Measurements from ENCODE around the gene SELENOT.
A peak's percentile ranks its signal among the peaks of the same experiment; 100 is the strongest.
"Not testable (repeated sequence)": the region's sequence is repeated elsewhere in the genome, so short reads cannot be mapped to it uniquely, and the experiment has no call there.

Gene SELENOT, protein sequence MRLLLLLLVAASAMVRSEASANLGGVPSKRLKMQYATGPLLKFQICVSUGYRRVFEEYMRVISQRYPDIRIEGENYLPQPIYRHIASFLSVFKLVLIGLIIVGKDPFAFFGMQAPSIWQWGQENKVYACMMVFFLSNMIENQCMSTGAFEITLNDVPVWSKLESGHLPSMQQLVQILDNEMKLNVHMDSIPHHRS

DNA sequence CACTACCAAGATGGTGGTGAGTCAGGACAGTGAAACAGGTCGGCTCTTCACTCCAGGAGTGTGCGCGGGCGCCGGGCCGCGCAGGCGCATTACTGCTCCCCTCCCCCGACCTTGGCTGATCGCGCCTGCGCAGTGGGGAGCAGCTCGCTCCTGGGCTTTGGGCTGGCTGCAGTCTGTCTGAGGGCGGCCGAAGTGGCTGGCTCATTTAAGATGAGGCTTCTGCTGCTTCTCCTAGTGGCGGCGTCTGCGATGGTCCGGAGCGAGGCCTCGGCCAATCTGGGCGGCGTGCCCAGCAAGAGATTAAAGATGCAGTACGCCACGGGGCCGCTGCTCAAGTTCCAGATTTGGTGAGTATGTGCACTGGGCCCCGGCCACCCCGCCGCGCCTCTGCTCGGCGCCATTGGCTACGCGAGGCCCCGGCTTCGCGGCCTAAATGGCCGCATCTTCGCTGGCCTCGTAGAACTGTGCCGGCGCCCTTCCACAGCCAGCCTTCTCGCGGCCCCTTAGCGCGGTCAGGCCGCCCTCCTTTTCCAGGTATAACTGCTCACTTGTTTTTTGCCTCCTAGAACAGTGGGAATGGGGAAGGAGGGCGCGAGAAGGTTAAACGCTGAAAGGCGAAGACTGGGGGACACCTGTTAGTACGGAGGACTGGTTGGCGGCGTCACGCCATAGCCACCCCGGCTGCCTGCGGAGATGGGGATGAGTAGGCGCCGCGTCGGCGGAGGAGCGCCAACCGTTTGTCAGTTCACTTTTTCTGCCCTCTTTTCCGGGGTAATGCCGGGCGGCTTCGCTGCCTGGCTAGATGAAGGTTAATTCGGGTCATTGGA, at the start of gene SELENOT:
TSS of gene SELENOT (plus strand) at position 169 of the 827 bp plus-strand sequence. CDS start at position 211, 42 bp downstream.
- peak; percentile 87 for DNase-seq (ENCODE audit: low read depth)

DNA sequence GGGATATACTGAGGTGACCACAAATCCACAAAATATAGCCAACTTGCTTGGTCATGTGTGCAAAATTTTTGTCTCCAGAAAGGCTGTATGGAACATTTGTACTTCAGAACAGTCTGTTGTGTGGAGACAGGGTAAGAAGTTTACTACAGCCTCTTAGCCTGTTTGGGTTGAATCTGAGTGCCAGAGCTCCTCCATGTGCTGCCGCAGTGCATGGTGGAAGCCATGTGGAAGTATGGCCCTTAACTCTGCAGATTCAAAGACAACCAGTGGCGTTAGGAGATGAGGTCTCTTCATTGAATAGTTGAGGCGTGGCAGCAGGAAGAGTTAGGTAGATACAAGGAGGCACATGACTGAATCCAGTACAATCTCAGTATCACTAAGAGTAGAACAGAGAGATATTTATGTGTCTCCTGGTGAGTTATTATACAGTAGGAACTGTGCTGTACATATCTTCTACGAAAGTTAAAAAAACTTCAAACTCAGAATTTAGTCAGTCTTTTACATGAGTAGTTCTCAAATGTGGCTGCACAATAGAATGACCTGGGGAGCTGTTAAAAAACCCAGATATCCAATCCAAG, 47.2 kb upstream of the SELENOT start:
- no peak for DNase-seq (ENCODE audit: low read depth)

DNA sequence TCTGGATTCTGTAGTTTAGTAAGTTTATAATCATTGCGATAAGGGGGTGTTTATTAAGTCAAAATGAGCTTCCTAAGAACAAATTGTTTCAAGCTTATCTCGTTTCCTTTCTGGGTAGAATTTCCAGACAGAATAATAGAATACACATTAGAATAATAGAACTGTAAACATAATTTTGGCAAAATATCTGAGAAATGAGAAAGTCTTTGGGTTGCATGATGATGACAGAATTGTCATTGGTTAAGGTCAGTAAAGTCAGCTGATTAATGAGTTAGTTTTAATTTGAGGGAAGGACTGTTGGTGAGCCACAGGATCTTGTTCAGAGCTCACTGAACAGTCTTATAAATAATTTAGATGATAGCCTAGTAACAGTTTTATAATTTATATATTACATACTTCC, 46.3 kb upstream of the SELENOT start:
- DNase-seq (ENCODE audit: low read depth) = no peak

DNA sequence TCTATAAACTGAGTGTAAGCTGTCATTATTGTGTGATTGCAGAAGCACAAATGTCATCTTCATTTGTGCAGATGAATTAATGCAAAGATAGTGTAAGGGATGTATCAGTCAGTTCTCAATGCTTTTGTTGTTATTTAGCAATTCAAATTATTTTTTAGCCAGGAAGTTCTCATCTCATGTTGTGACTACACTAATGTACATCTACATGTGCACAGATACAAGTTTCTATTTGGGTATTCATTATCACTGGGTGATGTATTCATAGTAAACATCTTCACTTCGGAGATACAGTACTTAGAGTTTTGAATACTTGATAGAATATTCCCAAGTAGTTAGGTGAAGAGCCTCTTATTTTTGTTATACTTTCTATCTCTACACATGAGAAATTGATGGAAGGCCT, 45.4 kb upstream of the SELENOT start:
- DNase-seq (ENCODE audit: low read depth) = no peak

DNA sequence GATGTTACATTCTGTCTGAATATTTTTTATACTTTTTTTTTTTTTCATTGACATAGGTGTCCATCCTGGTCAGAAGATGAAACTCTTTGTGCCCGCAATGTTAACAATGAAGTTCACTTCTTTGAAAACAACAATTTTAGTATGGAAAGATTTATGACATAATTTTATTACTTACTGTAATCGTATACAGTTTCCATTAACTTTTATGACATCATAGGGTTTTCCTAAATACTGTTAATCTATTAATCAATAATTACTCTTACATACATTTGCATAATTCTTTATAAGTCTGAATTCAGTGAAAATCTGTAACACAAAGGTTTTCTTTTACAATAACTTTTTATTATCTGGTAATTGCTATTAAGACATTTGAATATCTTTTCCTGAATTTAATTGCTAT, 38.9 kb upstream of the SELENOT start:
- DNase-seq (ENCODE audit: low read depth) = no peak

DNA sequence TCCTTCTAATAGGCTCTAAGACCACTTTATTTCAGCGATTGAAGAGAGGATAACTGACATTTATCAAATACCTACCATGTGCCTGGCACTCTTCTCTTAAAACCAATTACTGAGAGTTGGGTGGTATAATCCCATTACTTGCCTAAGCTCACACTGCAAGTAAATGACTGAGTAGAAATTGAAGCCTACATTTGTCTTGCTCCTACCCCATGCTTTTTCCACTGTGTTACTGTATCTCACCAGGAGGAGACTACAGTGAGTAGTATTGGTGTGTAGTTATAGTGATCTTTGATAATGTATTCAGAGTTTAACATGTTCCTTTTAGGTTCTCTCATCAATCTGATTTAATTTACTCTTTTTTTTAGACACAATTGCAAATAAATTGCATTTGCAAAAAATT, 35.8 kb upstream of the SELENOT start:
- no peak for DNase-seq (ENCODE audit: low read depth)

DNA sequence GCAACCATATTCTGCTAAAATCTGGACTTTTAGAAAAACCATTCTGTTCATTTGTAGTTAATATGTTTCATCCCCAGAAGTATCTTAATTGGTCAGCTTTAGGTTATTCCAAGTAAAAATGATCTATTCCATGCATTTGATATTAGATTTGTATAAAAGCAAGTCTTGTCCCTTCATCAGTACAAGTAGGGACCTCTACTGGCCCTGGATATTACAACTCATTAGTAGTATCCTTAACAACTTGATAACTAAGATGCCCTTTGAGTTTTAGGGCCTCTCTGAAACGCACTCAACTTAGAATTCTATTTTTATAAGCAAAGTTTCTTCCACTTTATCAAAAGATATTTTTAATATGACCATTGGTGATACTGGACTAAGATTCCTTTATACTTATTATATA, 25.3 kb upstream of the SELENOT start:
- no peak for DNase-seq (ENCODE audit: low read depth)

DNA sequence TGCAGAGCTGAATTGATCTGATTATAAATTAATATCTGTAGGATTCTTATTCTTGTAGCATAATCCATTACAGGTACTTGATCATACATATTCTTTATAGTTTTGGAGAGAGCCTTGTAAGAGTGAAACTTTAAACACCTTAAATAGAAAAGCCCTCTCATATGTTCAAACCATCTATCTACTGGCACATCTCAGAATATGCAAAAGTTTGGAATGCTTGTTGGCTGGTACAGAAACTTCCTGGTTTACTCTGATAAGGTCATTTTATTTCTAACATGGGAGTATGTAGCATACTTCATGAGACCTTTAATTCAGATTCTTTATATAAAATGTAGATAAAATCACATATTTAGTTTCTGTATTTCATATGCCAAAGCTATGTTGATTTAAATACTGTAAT, 21.9 kb upstream of the SELENOT start:
- no peak for DNase-seq (ENCODE audit: low read depth)

DNA sequence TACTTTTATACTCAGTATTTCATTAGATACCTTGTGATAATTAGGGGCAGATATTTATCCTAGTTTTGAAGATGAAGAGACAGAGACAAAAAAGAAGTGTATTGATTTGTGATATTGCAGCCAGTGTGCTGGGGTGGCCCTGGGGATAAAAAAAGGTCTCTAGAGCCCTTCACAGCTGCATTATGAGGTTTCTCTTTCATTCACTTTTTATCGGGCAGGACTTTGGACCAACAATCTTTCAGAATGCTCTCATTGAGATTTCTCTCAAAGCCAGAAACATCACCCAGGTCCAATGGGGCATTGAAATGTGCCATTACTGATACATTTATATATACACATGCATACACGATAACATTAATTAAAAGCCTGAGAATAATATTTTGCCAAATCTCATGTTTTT, 20.5 kb upstream of the SELENOT start:
- no peak for DNase-seq (ENCODE audit: low read depth)

DNA sequence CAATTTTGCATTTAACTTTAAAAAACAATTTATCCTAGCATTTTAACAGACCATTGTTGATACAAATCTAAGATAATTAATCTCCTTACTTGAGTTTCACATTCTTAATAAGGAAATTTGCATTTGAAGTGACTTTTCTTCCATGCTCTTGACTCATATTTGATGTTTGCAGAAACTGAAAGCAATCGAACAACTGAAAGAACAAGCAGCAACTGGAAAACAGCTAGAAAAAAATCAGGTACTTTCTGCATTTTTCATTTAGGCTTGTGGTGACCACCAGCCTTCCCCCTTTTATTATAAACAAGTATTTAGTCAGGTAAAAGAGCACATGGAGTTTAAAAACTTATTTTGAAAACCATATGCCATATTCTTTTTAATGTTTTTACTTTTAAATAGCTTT, 20.1 kb upstream of the SELENOT start:
- no peak for DNase-seq (ENCODE audit: low read depth)

DNA sequence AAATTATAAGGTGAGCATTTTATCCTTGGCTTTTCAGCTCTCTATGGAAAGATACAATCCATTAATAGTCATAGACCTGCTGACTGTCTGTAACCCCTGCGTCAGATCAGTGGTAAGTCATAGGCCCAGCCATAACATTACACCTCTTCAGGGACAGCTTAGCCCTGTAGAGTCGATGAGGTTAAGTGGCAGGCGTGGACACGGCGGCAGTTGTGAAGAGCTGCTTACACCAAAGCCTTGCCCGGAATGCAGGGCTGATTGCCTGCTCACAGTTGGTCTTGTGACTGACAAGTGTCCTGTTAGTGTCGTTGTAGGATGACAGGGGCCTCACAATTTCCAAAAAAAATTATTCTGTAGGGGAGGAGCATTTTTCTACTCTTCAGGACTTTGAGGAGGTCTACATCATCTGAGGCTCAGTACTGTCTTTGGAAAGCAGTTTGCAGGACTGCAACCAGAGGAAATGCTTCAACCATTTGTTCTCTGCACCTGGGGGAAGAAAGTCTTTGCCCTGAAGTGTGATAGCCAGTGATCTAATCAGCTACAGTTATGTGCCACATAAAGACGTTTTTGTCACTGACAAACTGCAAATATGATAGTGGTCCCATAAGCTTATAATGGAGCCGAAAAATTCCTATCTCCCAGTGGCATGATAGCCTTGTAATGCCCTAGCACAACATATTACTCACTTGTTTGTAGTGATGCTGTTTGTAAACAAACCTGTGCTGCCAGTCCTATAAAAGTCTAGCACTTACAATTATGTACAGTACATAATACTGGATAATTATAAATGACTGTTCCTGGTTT, 14.9 kb upstream of the SELENOT start:
- no peak for DNase-seq (ENCODE audit: low read depth)

DNA sequence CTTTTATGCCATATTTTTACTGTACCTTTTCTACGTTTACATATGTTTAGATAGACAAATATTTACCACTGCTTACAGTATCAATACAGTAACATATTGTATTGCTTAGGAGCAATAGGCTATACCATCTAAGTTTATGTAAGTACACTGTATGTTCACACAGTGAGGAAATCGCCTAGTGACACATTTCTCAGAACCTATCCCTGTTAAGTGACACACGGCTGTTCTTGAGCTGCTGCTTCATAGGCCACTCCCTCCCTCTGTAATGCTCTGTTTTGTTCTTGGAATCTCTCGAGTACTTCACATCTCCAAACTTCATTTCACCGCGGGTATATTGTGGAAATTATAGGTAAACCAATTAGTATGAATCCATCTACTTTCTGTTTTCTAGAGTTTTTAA, 13.4 kb upstream of the SELENOT start:
- no peak for DNase-seq (ENCODE audit: low read depth)

DNA sequence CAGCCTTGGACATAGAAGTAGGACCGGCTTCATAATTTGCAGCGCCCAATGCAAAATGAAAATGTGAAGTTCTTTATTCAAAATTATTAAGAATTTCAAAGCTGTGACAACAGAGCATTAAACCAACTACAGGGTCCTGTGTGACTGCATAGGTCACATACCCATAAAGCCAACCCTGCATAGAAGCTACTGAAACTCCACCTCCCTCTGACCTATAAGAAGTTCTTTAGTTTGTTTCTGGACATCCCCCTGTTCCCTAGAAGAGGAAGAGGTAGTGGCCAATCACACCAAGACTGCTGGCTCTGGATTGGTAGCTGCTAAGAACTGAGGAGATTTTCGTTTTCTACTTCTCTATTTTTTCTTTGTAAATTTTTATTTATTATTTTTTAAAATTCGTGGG, 9.0 kb upstream of the SELENOT start:
- no peak for DNase-seq (ENCODE audit: low read depth)

DNA sequence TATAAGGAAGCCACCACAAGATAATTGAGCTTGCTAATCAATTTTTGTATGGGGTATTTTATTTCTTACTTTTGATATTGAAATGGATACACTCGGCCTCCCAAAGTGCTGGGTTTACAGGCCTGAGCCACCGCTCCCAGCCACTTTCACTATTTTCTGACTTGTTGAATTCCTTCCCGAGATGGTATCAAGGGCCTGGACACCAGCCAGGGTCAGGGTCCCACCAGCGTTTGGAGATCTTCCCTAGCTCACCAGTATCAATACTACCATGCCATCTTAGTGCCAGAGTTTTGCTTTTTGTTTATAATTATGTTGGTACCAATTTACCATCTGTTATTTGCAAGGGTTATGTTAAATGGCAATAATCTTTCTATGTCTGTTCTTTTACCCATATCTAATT, 5.5 kb upstream of the SELENOT start:
- no peak for DNase-seq (ENCODE audit: low read depth)

DNA sequence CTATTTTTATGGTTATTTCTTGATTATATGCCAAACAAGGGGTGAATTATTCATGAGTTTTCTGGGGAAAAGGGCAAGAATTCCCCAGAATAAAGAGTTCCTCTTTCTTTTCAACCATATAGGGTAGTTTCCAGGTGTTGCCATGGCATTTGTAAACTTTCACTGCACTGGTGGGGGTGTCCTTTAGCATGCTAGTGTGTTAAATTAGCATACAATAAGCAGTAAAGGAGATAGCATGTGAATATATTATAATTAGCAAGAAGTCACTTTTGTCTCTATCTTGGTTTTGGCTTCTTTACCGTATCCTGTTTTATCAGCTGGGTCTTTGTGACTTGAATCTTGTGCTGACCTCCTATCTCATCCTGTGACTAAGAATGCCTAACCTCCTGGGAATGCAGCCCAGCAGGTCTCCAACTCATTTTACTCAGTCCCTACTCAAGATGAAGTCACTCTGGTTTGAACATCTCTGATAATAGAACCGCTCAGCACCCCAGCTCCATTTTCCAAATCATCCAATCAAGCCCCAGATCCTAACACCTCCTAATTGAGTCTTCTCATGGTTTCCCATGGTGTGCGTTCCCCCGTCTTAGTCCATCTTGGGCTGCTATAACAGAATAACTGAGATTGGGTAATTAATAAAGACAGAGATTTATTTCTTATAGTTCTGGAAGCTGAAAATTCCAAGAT, 3.4 kb upstream of the SELENOT start:
- DNase-seq (ENCODE audit: low read depth) = no peak

DNA sequence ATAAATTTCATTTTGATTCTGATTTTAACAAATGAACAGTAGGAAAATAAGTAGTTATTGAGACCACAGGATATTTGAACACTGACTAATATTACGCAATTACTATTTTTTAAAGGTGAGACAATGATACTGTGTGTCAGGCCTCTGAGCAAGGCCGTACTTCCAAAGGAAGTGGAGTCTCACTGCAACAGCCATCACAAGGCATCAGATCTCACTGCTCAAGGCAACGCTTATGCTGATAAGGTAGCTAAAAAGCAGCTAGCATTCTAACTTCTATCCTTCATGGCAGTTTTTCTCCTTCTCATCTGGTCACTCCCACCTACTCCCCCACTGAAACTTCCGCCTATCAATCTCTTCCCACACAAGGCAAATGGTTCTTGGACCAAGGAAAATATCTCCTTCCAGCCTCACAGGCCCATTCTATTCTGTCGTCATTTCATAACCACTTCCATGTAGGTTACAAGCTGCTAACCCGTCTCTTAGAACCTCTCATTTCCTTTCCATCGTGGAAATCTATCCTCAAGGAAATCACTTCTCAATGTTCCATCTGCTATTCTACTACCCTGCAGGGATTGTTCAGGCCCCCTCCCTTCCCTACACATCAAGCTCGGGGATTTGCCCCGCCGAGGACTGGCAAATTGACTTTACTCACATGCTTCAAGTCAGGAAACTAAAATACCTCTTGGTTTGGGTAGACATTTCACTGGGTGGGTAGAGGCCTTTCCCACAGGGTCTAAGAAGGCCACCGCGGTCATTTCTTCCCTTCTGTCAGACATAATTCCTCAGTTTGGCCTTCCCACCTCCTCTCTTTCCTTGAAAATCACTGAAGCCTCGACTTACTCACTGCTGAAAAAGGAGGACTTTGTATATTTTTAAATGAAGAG, 2.2 kb upstream of the SELENOT start:
- not testable (repeated sequence) for DNase-seq (ENCODE audit: low read depth)

DNA sequence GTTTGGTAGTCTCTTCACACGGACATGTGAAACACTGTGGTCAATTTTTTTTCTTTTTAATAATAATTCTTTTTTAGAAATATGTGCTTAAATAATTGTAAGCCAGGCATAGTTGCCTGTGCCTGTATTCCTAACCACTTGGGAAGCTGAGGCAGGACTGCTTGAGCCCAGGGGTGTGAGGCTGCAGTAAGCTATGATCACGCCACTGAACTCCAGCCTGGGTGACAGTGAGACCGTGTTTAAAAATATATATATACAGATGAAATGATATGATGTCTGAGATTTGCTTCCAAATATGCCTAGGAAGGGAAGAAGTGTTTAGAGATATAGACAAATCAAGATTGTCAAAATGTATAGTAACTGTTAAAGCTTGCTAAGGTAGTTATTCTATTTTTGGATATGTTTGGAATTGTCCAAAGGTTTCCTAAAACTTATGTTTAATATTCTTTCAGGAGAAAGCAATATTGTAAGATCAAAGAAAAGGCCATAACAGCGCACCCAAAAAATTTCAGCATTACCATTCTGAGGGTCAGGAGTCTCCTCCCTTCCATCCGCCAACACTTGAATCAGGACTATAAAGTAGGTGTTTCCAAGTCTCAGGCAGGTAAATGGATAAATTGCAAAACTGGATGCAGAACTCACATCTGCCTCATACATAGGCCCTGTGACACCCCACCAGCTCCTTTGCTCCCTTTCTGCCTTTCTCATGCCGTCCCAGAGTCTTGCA, 532 bp upstream of the SELENOT start:
- no peak for DNase-seq (ENCODE audit: low read depth)

DNA sequence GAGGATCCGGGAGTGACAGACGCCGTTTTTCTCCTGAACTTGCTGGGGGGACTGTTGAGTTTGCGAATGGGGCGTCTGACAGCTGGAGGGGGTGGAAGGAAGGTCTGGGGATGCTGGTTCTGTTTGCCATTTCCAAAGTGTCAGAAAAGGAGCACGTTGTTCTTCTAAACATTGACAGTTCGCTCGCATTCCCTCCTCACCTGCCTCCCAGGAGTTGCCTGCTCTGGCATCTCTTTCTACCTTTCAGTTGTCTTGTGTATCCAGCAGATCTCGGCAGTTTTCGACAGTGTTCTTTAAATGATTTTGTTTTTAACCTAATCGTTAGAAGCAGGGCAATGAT, 829 bp downstream of the SELENOT start:
- DNase-seq (ENCODE audit: low read depth) = no peak

DNA sequence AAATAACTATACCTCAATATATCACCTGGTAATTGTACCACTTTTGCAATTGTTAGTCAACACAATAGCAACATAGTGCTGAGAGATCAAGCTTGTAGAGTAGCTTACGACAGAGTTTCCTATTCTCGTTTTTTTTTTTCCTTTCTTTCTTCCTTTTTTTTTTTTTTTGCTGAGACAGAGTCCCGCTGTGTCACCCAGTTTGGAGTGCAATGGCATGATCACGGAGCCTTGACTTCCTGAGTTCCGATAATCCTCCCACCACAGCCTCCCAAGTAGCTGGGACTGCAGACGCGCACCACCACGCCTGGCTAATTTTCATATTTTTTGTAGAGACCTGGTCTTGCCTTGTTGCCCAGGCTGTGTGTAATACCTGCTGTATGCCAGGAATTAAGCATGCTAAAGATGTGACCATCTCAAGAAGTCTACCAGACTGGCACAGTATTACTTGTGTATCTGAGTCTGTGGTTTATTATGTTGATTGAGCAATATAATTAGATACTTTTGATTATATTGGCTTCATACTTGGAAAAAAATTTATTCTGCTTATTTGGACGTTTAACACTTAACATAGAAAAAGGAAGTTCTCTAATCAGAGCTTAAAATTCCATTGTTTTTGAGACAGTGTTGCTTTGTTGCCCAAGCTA, 3.0 kb downstream of the SELENOT start:
- DNase-seq (ENCODE audit: low read depth) = no peak

Data from T-helper 22 cell (primary cell).